ENCODE results near the gene GFRA1.

The GFRA1 gene

DNA sequence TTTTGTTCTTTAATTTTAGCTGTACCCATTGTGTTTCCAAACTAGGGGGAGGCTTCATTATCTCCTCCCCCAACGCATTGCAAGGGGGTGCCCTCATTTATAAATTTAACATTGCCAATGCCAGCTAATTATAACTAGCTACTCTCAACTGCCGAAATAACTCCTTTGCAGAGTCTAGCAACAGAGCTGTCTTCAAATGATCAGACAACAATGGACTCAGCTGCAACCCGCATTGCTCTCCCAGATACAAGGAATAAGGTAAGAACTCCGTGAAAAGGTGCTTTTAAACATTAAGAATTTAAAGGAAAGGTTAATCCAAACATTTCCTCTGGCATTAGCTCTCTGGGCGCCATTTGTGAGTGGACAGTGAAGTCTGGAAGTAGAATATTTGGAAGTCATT, 116.2 kb downstream of the GFRA1 start:
- no peak for DNase-seq

DNA sequence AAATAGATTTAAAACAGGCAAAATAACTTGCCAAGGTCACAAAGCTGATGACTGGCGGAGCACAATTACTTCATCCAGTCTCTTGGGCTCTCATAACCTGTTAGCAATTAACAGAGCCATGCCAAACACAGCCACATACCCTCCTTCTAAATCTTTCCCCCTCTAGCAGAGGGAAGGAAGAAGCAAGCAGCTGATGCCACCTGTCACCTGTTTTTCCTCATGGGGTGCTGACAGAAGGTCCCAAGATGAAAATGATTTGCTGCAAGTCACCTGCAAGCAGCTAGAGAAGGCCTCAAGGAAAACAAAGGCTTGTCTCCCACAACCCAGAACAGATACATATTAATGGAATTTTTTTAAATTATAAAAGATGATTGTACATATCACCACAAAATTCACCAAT, 117.8 kb downstream of the GFRA1 start:
- DNase-seq = no peak

DNA sequence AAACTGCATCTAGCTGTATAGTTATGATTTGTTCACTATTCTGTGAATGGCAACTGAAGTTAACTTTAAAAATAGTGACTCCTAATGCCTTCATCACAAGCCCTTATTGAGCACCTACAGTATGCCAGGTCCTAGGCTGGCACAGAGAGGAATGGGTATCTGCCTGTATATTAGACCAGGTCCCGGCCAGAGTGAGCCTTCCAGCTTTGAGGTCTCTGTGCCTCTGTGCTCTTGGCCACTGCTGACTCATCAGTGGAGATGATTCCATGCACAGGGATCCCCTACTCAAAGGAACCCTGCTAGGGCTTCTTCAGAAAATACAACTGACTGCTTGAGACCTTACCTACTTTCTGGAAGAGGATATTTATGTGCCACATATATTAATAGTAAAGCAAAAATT, 118.4 kb downstream of the GFRA1 start:
- DNase-seq = no peak

DNA sequence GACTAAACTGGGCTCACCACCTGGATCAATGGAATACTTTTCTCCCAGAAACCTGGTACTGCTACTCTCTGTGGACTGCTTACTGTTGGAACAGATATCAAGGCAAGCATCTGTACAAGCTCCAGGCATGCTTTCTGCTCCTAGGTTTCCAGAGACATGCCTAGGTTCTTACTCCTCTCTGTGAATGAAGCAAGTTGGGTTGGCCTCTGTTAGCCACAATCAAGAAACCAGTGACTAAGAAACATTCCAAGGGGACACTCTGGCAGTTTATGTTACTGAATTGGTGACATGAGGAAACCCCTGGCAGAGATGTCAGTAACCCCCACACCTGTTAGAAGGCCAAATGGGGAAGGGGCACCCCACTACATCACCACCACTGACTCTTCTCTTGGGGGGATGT, 121.9 kb downstream of the GFRA1 start:
- DNase-seq = no peak

DNA sequence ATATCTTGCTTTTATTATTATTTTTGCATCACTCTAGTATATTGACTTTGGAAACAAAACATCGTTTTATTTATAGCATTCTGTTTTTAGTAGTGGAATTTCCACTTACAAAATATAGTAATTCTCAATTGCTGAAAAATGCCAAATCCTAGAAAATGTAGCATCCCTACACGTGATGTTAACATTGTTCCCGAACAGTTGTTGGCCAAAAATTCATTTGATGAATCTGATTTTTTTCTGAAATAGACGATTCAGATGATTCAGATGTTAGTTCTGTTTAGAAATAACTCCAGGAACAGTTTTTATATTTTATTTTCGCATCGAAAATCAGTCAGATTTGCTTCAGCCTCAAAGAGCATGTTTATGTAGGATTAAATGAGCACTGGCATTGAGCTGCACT, 122.4 kb downstream of the GFRA1 start:
- no peak for DNase-seq

DNA sequence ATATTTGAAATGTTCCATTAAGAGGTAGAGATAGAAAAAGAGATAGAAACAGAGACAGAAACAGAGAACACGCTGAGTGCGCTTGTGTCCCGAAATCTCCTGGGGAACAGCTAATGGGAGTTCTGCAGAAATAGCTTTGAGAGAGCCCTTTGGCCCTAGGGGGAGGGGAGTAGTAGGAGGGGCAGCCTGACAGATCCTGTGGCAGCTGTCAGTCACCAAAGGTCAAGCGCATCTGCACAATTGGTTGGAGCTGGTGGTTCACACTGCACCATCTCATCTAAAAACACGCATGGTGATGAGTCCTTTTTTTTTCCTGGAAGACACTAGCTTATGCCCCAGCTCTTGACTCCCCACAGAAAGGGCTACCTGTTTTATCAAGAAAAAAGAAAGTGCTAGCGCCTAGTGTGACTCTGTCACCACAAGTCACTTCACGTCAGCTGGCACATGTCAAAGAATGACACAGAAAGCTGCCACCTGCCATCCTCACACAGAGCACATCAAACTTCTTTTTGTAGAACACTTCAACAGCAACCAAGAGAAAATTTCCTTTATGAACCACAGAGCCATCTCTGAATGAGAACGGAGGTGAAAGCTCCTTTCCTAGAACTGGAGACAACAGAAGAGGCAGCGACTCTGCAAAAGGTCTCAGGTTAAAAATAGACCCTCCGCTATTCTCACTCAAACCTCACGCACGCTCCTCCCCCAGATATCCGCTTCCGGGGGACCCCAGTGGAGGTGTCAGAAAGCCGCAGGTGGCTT, 125.7 kb downstream of the GFRA1 start:
- no peak for DNase-seq

DNA sequence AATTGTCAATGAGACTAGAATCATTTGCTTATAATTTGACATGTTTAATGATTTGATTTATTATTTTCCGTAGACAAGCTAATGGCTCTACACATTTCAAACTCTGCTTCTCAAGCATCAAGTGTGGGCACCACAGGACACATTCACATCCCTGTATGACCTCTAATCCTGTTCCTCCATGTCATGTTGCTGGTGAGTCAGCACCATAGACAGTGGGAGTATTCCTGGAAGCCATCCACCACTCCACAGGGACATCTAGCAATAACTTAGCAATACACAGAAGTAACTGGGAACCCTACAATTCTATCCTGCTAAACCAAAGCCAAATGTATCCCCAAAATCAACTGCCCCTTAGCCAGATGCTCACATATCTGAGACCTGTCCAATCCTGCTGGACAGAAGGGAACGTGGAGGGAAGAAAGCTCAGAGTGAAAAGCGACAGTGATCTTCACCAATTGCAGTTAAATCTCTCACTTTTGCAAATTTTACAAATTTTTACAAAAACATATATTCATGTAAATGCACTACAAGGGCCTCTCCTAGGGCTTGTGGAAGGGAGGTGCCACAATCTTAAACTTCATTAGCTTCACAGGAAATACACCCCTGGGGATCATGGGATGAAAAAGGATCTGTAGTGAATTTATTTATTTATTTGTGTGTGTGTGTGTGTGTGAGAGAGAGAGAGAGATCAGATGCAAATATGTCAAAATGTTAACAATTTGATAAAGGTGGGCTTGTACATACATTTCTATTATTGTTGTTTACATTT, 126.5 kb downstream of the GFRA1 start:
- no peak for DNase-seq

DNA sequence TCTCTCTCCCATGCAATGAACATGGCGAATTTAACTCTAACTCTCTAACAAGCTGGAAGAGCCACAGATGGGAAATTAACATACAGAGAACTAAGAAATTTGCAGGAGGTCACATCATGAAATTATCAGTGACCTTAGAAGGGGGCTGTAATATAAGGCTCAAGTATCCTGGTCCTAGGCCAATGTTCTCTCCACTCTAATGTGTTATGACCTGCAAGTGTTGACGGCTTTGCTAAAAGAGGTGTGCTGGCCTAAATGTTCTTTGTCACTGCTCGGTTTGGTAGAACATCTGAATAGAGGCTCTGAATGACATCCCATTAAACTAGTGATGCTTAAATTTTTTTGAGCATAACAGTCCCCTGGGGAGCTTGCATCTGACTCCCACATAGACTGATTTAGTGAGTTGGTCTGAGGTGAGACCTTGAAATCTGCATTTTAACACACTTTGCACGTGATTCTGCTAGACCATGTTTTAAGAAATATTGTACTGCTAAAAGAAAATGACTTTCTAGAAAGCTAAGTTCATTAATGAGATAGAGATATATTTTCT, 129.3 kb downstream of the GFRA1 start:
- no peak for DNase-seq

DNA sequence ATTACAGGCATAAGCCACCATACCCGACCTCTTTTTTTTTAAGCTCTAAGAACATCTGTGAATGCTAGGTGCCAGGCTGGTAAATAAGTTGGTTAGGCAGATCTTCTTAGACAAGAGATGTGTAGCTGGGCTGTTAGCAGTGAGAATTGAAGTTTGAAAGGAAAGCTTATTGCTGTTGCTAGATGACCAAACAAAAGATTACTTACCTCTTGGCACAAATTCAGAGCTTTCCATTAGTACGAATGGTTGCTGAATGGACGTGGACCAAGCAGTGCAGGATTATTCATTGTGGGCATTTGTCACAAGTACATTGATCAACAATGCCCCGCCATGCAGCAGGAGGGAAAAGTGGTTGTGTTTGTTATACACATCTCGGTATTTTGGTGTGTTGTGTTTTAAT, 131.2 kb downstream of the GFRA1 start:
- no peak for DNase-seq

DNA sequence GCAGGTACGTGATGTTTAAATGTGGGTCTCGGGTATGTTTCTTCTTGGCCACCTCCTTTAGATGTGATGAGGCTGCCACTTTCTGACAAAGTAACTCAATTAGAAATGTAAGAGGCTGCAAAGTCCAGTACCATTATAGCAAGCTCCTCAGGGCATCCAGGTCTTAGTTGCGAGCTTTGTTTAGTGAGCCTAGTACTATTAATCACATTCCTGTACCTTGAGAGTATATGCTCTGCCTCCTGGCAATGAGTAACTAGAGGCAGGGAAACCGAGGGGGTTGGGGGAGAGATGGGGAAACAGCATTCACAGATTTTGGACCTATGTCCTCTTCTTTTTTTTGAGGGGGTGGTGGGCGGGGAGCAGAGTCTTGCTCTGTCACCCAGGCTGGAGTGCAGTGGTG, 131.8 kb downstream of the GFRA1 start:
- DNase-seq = no peak

DNA sequence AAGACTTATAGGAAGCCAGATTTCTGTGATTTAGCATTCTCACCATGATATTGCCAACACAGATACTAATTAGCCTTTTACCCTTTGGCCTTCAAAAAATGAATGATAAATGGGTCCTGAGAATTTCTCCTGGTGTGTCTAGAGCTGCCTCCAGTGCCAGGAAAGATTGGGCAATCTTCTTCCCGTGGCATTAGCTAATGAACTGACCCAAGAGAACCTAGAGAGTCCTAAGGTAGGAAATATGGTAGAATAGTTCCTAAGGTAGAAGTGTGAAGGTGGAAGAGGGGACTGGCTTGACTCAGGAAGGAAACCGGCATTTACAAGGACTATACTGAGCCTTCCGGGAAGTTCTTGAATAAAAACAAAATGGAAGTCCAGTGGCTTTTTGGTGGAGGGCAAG, 133.1 kb downstream of the GFRA1 start:
- DNase-seq = no peak

DNA sequence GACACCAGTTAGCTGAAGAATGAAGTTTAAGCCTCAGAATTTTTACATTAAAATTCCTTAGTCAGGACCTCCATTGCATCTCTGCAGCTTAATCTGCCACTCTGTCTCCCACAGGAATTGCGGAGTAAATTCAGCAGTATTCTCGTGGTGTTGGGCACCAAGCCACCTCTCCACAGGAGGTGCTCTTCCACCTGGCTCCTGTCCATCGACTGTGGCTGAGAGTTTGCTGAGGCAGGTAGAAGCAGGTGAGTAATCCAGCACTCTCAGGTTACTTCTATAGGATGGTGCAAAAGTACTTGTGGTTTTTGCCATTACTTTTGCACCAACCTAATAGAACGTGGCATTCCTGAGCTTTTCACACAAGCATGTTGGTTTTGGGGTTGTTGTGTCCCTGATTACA, 134.1 kb downstream of the GFRA1 start:
- DNase-seq = no peak

DNA sequence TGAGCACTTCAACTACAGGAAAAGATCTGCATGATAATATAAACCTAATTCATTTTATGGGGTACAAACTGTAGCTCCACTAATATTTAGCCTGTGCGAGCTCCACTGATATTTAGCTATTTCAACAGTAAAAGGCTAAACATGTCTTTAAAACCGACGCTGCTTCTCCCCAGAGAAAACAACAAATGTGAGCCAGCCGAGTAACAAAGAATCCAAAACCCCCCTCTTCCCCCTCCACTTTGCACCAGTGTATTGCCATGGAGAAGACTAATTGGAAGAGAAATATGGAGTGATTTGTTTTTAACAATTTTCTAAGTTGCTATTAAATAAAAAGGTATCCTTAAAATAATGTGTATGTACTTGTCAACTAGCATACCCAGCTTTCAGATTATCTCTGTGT, 136.7 kb downstream of the GFRA1 start:
- no peak for DNase-seq

DNA sequence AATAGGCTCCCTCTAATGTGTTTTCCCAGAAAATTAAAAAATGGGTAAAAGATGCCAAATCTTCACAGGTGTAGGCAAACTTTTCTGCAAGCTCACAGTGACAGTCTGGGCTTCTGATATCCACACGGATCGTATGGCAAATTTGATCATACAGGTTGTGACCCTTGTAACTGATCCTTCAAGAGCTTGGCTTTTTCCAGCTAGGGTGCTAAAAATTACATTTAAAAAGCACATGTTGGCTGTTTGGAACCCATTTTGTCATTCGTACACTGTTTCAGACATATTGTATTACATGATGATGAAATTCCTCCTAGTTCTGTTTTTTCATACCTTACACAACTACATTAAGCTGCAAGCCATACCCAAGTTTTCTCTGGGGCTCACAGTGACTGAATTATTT, 138.7 kb downstream of the GFRA1 start:
- no peak for DNase-seq

DNA sequence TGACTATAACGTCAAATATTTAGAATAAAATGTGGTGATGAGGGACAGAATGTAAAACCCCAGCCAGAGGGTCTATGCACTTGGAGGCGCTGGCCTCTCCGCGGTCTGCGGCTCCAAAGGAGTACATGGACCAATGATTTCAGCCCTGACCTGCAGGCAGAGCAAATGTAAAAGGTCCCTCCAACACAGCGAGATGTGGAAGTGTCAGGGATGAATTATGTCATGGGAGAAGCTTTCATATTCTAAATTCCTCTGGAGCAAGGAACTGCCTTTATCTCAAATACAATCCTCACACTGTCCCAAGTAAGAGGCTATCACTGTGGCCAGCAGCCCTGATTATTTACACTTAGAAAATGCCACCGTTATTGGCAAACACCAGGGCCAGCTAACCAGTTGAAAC, 139.4 kb downstream of the GFRA1 start:
- DNase-seq = no peak

DNA sequence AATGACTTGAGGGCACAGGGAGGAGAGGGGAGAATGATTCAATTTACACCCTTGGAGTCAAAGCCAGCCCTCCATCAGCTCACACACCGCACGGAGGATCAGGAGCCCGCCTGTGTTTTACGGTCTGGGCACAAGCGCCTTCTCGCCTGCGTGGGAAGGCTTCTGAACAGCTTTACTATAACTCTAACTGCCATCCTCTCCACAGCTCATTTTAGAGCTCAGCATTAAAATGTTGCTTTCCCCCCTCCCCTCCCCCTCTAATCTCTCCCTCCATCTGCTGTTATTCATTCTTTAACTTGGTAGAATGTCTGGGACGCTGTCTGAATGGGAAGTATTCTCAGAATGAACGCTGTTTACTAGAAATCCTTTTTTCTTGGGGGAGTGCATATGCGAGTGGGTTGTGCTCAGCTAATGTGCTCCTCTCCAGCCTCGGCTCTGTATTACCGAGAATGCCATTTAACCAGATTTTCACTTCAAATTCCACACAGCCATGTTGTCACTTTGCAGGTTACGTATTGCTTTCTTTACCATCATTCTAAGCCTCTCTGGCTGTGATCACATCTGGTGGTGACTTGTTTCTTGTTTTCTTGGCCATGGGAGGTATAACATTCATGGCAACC, 140.1 kb downstream of the GFRA1 start:
- no peak for DNase-seq

DNA sequence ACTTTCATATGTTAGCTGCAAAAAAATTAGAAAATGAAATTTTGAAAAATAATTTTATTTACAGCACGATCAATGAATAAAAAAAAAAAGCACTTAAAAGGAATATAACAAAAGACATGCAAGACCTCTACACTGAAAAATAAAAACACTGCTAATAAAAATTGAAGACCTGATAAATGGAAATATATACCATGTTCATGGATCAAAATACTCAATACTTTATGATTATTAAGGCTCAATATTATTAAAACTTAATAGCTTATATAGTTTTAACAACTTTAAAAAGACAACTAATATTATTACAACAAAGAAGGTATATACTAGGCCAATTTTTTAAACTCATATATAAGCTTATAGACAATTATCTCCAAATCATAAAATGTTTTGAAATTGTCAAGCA, 143.0 kb downstream of the GFRA1 start:
- no peak for DNase-seq

DNA sequence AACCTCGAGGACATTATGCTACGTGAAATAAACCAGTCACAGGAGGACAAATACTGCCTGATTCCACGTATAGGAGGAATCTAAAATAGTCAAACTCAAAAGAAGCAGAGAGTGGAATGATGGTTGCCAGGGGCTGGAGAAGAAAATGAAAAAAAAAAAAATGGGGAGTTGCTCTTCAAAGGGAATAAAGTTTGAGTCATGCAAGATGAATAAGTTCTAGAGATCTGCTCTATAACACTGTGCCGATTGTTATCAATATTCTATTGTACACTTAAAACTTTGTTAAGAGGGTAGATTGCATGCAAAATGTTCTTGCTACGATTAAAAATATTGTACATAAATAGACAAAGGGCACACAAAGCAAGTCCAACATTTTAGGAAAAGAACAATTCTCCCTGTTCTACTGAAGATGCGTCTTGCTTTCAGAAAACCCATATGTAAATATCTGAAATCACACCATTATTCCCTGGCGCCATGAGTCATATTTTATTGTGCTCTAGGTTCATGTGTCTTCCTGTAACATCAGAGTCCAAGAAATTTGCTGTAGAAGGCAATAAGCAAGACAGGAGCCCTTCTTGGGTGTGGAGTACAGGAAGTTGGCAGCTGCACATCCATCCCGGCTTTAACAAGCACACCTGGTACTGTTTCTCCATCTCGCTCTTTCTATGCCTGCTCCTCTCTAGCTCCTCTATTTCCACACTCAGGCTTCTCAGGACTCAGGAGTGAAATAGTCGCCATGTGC, 145.9 kb downstream of the GFRA1 start:
- no peak for DNase-seq

DNA sequence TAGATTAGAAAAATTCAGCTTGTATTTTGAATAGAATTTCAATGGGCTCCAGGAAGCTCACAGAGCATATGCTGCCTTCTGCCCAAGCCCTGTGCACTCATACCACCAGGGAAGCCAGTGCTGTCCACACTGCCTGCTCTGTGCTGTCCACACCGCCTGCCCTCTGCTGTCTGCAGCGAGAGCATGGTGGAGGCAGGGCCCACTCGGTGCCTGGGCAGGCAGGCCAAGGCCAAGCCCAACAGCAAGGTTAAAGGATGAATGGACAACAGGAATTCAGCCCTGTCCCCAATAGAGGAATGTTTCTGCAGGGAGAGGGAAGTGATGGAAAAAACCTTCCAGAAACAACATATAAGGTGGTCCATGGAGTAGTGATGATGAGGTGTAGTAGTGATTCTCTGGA, 146.8 kb downstream of the GFRA1 start:
- no peak for DNase-seq

DNA sequence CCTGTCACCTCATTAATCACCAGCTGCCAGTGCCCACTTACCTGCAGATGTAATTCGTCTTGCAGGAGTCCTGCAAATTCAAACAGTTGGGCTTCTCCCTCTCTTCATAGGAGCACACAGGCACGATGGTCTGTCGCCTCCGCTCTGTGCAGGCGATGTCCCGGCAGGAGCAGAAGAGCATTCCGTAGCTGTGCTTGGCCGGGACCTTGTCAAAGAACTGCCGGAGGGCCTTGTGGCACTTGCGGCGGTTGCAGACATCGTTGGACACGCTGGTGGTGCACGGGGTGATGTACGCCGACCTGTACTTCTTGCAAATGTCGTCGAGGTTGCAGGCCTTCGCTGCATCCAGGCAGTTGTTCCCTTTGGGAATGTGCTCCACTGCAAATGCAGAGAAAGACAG, 147.8 kb downstream of the GFRA1 start:
- DNase-seq = no peak

DNA sequence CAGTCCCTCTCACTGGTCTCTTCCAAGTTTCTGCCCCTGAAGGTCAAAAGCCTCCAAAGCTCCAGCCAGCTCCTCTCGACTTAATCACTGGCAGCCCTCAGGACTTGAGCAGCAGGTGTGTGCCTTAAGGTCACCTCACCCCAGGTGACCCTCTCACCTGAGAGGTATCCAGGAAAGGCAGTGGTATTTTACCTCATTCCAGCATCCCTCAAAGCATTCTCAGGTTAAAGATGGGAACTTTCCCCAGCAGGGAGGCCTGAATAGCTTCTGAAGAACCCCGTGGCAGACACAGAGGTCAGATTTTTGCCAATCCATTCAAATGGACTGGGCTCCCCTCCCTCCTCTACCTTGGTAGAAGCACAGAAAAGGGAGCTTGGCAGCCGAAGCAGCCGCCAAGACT, 148.2 kb downstream of the GFRA1 start:
- no peak for DNase-seq

DNA sequence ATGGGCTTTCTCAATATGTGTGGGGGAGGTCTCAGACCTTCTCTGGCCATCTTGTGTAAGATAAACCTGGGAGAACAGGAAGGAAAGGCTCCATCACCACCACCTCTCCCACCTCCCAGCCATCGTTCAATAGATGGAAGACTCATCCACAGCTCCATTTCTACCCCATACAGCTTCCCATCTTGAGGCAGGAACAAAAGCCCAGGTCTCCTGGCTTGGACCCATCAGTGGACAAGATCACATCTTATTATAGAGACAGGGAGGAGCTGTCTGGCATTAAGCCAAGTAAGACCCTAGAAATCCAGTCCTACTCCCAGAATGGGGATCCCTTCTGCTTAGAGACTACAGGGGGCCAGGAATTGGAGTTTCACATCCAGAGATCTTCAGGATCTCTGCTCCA, 150.3 kb downstream of the GFRA1 start:
- no peak for DNase-seq

All from activated naive CD4-positive, alpha-beta T cell treated with Interleukin-2 at 50 U/mL for 16 hours (primary cell).